HCT116 (cell line): ENCODE results near the gene PPHLN1. TPM values are rescaled to one million over a fixed set of nuclear protein-coding genes. Genes with fewer than 3 reads are reported as not detected.

Source experiments
- ATAC-seq: fragments of 200-7000 bp; cut with Tn5 transposase; 2 replicates; pipeline ENCODE4 v1.9.1; 2020; ENCODE audit warnings: mild to moderate bottlenecking, moderate library complexity
- BruUV-seq: library from RNA; stranded (reverse); fragments of 400-500 nt; replicated peaks from 2 replicates; lab custom pipeline; 2021; lab: Mats Ljungman, UMichigan
- CTCF ChIA-PET: fragments of 300-600 bp; sonication (Branson Sonifier 250); formaldehyde crosslinking; loops from one replicate; lab custom pipeline; 2021; ENCODE audit warnings: antibody characterized with exemption; lab: Charles Lee
- POLR2A ChIA-PET: fragments of 300-600, 350-600 bp; sonication (Branson Sonifier 250); formaldehyde crosslinking; loops from one replicate; lab custom pipeline; 2021; ENCODE audit warnings: antibody characterized with exemption; lab: Charles Lee
- RAD21 ChIA-PET, 2 experiments: fragments of 300-600 bp; sonication (Branson Sonifier 250); formaldehyde crosslinking; loops; one replicate each; lab custom pipeline; 2023; ENCODE audit warnings: low total read pairs in 2 of 2; ENCODE audit not compliant: uncharacterized antibody in 2 of 2, unreplicated experiment in 2 of 2, low non-redundant PET in 1 of 2; lab: Charles Lee
- DNase-seq: peaks from one replicate; pipeline ENCODE4 v3.0.0-alpha.2; 2010; ENCODE audit warnings: low read depth, low spot score
- H2AFZ ChIP-seq: fragments of 200-600 bp; shearing (Covaris generic), sonication (generic); 2 replicates; pipeline ENCODE4 v1.6.1; 2017; ENCODE audit warnings: low read depth, mixed run types, mixed read lengths, antibody characterized with exemption, low read length; ENCODE audit not compliant: poor library complexity, severe bottlenecking
- H3K27ac ChIP-seq: 2 replicates; pipeline ENCODE4 v1.5.1; 2012; ENCODE audit warnings: low read depth, low read length
- H3K27me3 ChIP-seq: fragments of 200-600 bp; sonication (generic); 2 replicates; pipeline ENCODE4 v1.6.1; 2016; ENCODE audit warnings: mixed run types, low read length, mixed read lengths; ENCODE audit not compliant: insufficient read depth
- H3K36me3 ChIP-seq, 2 experiments: fragments of 200-500 bp in 1 of 2; fragments of 200-600 bp in 1 of 2; sonication (Bioruptor generic) in 1 of 2; sonication (generic) in 1 of 2; 2 replicates each; pipeline versions ENCODE4 v1.5.1 to v1.6.1; 2014 to 2016; ENCODE audit warnings: low read length in 2 of 2, inconsistent platforms in 1 of 2, mixed read lengths in 1 of 2, mixed run types in 1 of 2; ENCODE audit not compliant: insufficient read depth in 2 of 2, control insufficient read depth in 1 of 2
- H3K4me1 ChIP-seq, 2 experiments: fragments of 200-600 bp in 1 of 2; sonication (generic) in 1 of 2; 2 replicates each; pipeline versions ENCODE4 v1.5.1 to v1.6.1; 2012 to 2017; ENCODE audit warnings: low read length in 2 of 2, inconsistent platforms in 1 of 2, mild to moderate bottlenecking in 1 of 2, mixed read lengths in 1 of 2, mixed run types in 1 of 2, moderate library complexity in 1 of 2; ENCODE audit not compliant: insufficient read depth in 2 of 2, control insufficient read depth in 1 of 2
- H3K4me2 ChIP-seq: fragments of 200-600 bp; sonication (generic); 2 replicates; pipeline ENCODE4 v1.6.1; 2017; ENCODE audit warnings: mixed run types, low read length, mixed read lengths
- H3K4me3 ChIP-seq, 2 experiments: fragments of 200-600 bp in 1 of 2; sonication (generic) in 1 of 2; replicated peaks in 1 of 2; 2 replicates each; pipeline ENCODE4 v1.5.1; 2011 to 2016; ENCODE audit warnings: low read length in 2 of 2, control low read depth in 1 of 2, low read depth in 1 of 2, mild to moderate bottlenecking in 1 of 2, mixed read lengths in 1 of 2, mixed run types in 1 of 2
- H3K79me2 ChIP-seq: fragments of 200-600 bp; sonication (generic); 2 replicates; pipeline ENCODE4 v1.6.1; 2017; ENCODE audit warnings: mild to moderate bottlenecking, mixed run types, low read length, moderate library complexity, mixed read lengths; ENCODE audit not compliant: insufficient read depth
- H3K9ac ChIP-seq: fragments of 200-600 bp; sonication (generic); 2 replicates; pipeline ENCODE4 v1.6.1; 2016; ENCODE audit warnings: low read length, mixed read lengths
- H3K9me2 ChIP-seq: fragments of 200-600 bp; sonication (generic), shearing (Covaris generic); 2 replicates; pipeline ENCODE4 v1.6.1; 2017; ENCODE audit warnings: mixed run types, mild to moderate bottlenecking, moderate library complexity; ENCODE audit not compliant: insufficient read depth
- H3K9me3 ChIP-seq, 2 experiments: fragments of 200-500 bp in 1 of 2; fragments of 200-600 bp in 1 of 2; sonication (Bioruptor generic) in 1 of 2; sonication (generic) in 1 of 2; 2 replicates each; pipeline ENCODE4 v1.6.1; 2014 to 2017; ENCODE audit warnings: low read length in 2 of 2, mixed read lengths in 2 of 2, inconsistent platforms in 1 of 2, low read depth in 1 of 2, mild to moderate bottlenecking in 1 of 2, mixed run types in 1 of 2, moderate library complexity in 1 of 2; ENCODE audit not compliant: control insufficient read depth in 1 of 2, insufficient read depth in 1 of 2
- H4K20me1 ChIP-seq: fragments of 200-600 bp; sonication (generic), shearing (Covaris generic); 2 replicates; pipeline ENCODE4 v1.6.1; 2017; ENCODE audit warnings: mixed run types, mild to moderate bottlenecking, moderate library complexity; ENCODE audit not compliant: insufficient read depth
- CBX3 ChIP-seq: IDR thresholded peaks from 2 replicates; pipeline ENCODE4 v1.6.1; 2012; ENCODE audit warnings: low read depth
- EGR1 ChIP-seq: IDR thresholded peaks from 2 replicates; pipeline ENCODE4 v1.6.1; 2012; ENCODE audit warnings: low read depth
- ELF1 ChIP-seq: IDR thresholded peaks from 2 replicates; pipeline ENCODE4 v1.6.1; 2012; ENCODE audit warnings: low read depth, borderline replicate concordance
- EZH2 ChIP-seq: fragments of 200-600 bp; sonication (generic); IDR thresholded peaks from 2 replicates; pipeline ENCODE4 v1.6.1; 2017; ENCODE audit warnings: antibody characterized with exemption, mixed run types
- FOSL1 ChIP-seq: IDR thresholded peaks from 2 replicates; pipeline ENCODE4 v1.6.1; 2012; ENCODE audit warnings: low read depth
- POLR2AphosphoS5 ChIP-seq: IDR thresholded peaks from 2 replicates; pipeline ENCODE4 v1.6.1; 2011; ENCODE audit warnings: mild to moderate bottlenecking, low read depth, low read length, moderate library complexity
- RAD21 ChIP-seq: IDR thresholded peaks from 2 replicates; pipeline ENCODE4 v1.6.1; 2012; ENCODE audit warnings: low read depth, mild to moderate bottlenecking
- SP1 ChIP-seq: IDR thresholded peaks from 2 replicates; pipeline ENCODE4 v1.6.1; 2012; ENCODE audit warnings: low read depth
- intact Hi-C: fragments of 100-400 bp; cut with micrococcal nuclease; formaldehyde crosslinking; loops from 2 replicates; pipeline ENCODE4 v1.10.0; 2022
- total RNA-seq: library from RNA; stranded (reverse); gene quantifications from one replicate; pipeline ENCODE4 v1.2.1, GENCODE V29; 2021; ENCODE audit not compliant: unreplicated experiment
- TF ChIP-seq, protein P1 (sequence below), 3 experiments: fragments of 200-600 bp in 1 of 3; sonication (generic) in 1 of 3; IDR thresholded peaks in 2 of 3; conservative IDR thresholded peaks in 1 of 3; 2 replicates each; pipeline ENCODE4 v1.5.1; 2012 to 2017; ENCODE audit warnings: low read depth in 2 of 3, low read length in 2 of 3, antibody characterized with exemption in 1 of 3, borderline replicate concordance in 1 of 3, control low read depth in 1 of 3, mild to moderate bottlenecking in 1 of 3, mixed read lengths in 1 of 3, mixed run types in 1 of 3, moderate library complexity in 1 of 3; ENCODE audit not compliant: insufficient read depth in 1 of 3

The PPHLN1 gene
- total RNA-seq, 1 experiment from 2014 or later = 57.4 TPM

DNA sequence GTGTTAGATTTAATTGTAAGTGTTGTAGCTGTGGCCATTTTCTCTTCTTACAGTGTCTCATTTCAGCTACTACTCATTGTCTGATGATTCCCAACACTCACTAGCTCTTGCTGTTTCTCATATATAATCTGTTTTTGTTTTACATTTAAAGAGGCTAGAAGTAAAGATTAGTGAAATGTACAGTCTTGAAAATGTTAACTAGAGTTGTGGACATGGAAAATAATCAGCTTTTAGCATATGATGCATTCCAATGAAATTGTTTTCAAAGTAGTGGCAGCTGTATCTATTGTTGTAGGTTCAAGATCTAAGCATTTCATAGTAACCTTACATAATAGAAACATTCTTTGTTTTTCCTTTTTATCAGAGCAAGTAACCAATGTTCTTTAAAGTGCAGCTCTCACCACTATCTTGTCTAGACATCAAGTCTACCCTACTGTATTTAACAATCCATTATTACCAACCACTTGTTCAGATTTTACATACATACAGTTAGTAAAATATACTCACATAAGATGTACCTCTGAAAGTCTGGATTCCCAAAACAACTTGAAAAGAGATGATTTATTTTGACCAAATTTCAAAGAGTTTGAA, 76.9 kb downstream of the PPHLN1 start:
- POLR2A ChIA-PET = no interaction called here

More for the DNA sequence above, 76.9 kb downstream of the PPHLN1 start:
- H3K4me2 ChIP-seq = no peak overlapping the region
- H4K20me1 ChIP-seq = no peaks in the 10 kb centered on the region; the same call in 1 of the 2 replicates
- peaks cover 0 to 14% of the 10 kb centered on the region in 2 experiments; a peak in 2 of 4 replicates for H3K36me3 ChIP-seq
- no peak overlapping the region for H3K9ac ChIP-seq
- H3K79me2 ChIP-seq = 0 out of 2 replicates have a peak, but pooled peaks cover 4% of the 10 kb centered on the region
- H3K9me3 ChIP-seq = no peaks in the 10 kb centered on the region; a peak in 1 of 4 replicates
- H3K4me3 ChIP-seq = no peak overlapping the region
- ATAC-seq = no peak
- BruUV-seq = no TSS peak
- no peak overlapping the region for H2AFZ ChIP-seq
- no peaks in the 10 kb centered on the region for H3K9me2 ChIP-seq
- CTCF ChIA-PET = interaction anchor here (1.0 to 1.1 kb wide), 2 partner anchors 31 to 79 kb away, joined by 3 to 4 read pairs; no protein-coding TSS in a partner anchor
- RAD21 ChIA-PET = no interaction called here
- no peaks in the 10 kb centered on the region for H3K27me3 ChIP-seq
- no peak for DNase-seq
- intact Hi-C loops = no loop called here
- no peaks in the 10 kb centered on the region; a peak in 1 of 4 replicates for H3K4me1 ChIP-seq
- TF ChIP-seq SP1 = no peak
- TF ChIP-seq, protein P1, sequence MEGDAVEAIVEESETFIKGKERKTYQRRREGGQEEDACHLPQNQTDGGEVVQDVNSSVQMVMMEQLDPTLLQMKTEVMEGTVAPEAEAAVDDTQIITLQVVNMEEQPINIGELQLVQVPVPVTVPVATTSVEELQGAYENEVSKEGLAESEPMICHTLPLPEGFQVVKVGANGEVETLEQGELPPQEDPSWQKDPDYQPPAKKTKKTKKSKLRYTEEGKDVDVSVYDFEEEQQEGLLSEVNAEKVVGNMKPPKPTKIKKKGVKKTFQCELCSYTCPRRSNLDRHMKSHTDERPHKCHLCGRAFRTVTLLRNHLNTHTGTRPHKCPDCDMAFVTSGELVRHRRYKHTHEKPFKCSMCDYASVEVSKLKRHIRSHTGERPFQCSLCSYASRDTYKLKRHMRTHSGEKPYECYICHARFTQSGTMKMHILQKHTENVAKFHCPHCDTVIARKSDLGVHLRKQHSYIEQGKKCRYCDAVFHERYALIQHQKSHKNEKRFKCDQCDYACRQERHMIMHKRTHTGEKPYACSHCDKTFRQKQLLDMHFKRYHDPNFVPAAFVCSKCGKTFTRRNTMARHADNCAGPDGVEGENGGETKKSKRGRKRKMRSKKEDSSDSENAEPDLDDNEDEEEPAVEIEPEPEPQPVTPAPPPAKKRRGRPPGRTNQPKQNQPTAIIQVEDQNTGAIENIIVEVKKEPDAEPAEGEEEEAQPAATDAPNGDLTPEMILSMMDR (IDR thresholded peaks at IDR 0.05 in 2 of 3, conservative IDR thresholded peaks at IDR 0.05 in 1 of 3; ENCODE audit: borderline replicate concordance in 1 of 3, insufficient read depth in 1 of 3, low read depth in 2 of 3, low read length in 2 of 3) = no peak
- no peak for TF ChIP-seq EZH2
- no peak for TF ChIP-seq RAD21
- TF ChIP-seq EGR1 = no peak
- TF ChIP-seq CBX3 = no peak
- TF ChIP-seq FOSL1 = no peak
- TF ChIP-seq POLR2AphosphoS5 = no peak
- no peak for TF ChIP-seq ELF1
- TF ChIP-seq, all 23 proteins: peak for 0
- no peak overlapping the region for H3K27ac ChIP-seq
